Measurements from ENCODE around the gene CENPT.

Gene CENPT

DNA sequence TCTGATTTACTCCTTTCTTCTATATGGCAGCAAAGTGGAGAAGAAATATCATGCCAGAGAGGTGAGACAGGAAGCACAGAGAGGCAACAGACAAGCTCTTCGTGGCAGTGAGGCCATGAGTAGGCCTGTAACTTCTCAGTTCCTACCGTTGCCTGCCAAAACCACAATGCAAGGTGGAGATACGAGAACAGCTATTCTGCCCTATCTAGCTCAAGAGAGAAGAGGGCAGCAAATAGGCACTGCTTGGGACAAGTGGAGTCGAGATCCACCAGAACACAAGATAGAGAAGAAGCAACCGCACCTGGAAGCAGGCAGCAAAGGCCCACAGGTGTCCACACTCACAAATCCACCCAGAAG lies 66.0 kb downstream of the CENPT start:
- H3K27me3 ChIP-seq (replicated peaks in 2 of 5; ENCODE audit: control insufficient read depth in 4 of 5, insufficient read depth in 5 of 5, low read length in 4 of 5), result no peaks in the 10 kb centered on the region
- H3K36me3 ChIP-seq (ENCODE audit: control insufficient read depth in 4 of 4, insufficient read depth in 4 of 4, low read length in 3 of 4), result peaks cover 0 to 5% (median 2%) of the 10 kb centered on the region in 4 experiments
- CTCF ChIA-PET, result interaction anchor here (0.9 to 2.0 kb wide), 6 partner anchors 13 to 114 kb away, joined by 3 to 4 read pairs (median 4); partner anchors contain the start of genes RANBP10 and TSNAXIP1
- WGBS (ENCODE audit: insufficient coverage), result 0% methylated on average over 3 of the region's 5 CpGs
- H3K4me3 ChIP-seq (ENCODE audit: control insufficient read depth in 1 of 7, extremely low read depth in 1 of 7, insufficient read depth in 4 of 7, low read depth in 2 of 7, low read length in 6 of 7), result peak overlapping the region in 1 of 7 experiments; percentile 30
- H3K27ac ChIP-seq (ENCODE audit: insufficient read depth in 1 of 2, low read depth in 1 of 2, low read length in 2 of 2, poor library complexity in 1 of 2, severe bottlenecking in 2 of 2), result peak overlapping the region; percentile 25 to 76
- H3K9me3 ChIP-seq (ENCODE audit: control extremely low read depth in 1 of 5, control insufficient read depth in 4 of 5, insufficient read depth in 2 of 5, low read depth in 1 of 5, low read length in 4 of 5), result no peaks in the 10 kb centered on the region
- H3K4me1 ChIP-seq (ENCODE audit: control extremely low read depth in 1 of 4, control insufficient read depth in 4 of 4, insufficient read depth in 4 of 4, low read length in 3 of 4), result peaks cover 5 to 27% (median 21%) of the 10 kb centered on the region in 4 experiments
- DNase-seq, result peak; percentile 52 to 84 (median 73)
- POLR2A ChIA-PET, result interaction anchor here (1.1 kb wide), 2 partner anchors 22 to 25 kb away, joined by 3 read pairs; partner anchors contain the start of genes RANBP10 and TSNAXIP1

- Histone ChIP-seq H3K4me3 (ENCODE audit: control insufficient read depth in 1 of 7, extremely low read depth in 1 of 7, insufficient read depth in 4 of 7, low read depth in 2 of 7, low read length in 6 of 7) (no peak overlapping the region), H3K27ac (ENCODE audit: insufficient read depth in 1 of 2, low read depth in 1 of 2, low read length in 2 of 2, poor library complexity in 1 of 2, severe bottlenecking in 2 of 2) (peak overlapping the region; percentile 25 to 76), H3K36me3 (ENCODE audit: control insufficient read depth in 4 of 4, insufficient read depth in 4 of 4, low read length in 3 of 4) (peaks cover 0 to 5% (median 2%) of the 10 kb centered on the region in 4 experiments), H3K4me1 (ENCODE audit: control extremely low read depth in 1 of 4, control insufficient read depth in 4 of 4, insufficient read depth in 4 of 4, low read length in 3 of 4) (peaks cover 5 to 27% (median 21%) of the 10 kb centered on the region in 4 experiments), H3K27me3 (replicated peaks in 2 of 5; ENCODE audit: control insufficient read depth in 4 of 5, insufficient read depth in 5 of 5, low read length in 4 of 5) (no peaks in the 10 kb centered on the region), H3K9me3 (ENCODE audit: control extremely low read depth in 1 of 5, control insufficient read depth in 4 of 5, insufficient read depth in 2 of 5, low read depth in 1 of 5, low read length in 4 of 5) (no peaks in the 10 kb centered on the region)
- DNase-seq, result peak in 1 of 3 donors; percentile 51
- ChIA-PET POLR2A (interaction anchor here (0.6 to 1.1 kb wide), 3 partner anchors 21 to 934 kb away, joined by 3 read pairs; partner anchors contain the start of genes RANBP10 and TSNAXIP1), CTCF (interaction anchor here (0.7 to 2.0 kb wide), 12 partner anchors 12 to 294 kb away, joined by 3 to 4 read pairs (median 3); partner anchors contain the start of genes RANBP10 and TSNAXIP1)
- WGBS (ENCODE audit: insufficient coverage), result 84% methylated on average over 6 of the region's 7 CpGs
These were observed 66.5 kb downstream of the CENPT start for GRCh38 chr16:67780847-67781564.

- no peak for DNase-seq
- 80% methylated on average over 3 of the region's 5 CpGs for WGBS (ENCODE audit: insufficient coverage)
These were observed 68.1 kb downstream of the CENPT start for GRCh38 chr16:67779256-67780014.

More at GRCh38 chr16:67779256-67780014, 68.1 kb downstream of the CENPT start:
- Histone ChIP-seq H3K9me3 (ENCODE audit: control extremely low read depth in 1 of 5, control insufficient read depth in 4 of 5, insufficient read depth in 2 of 5, low read depth in 1 of 5, low read length in 4 of 5) (no peaks in the 10 kb centered on the region), H3K4me3 (ENCODE audit: control insufficient read depth in 1 of 7, extremely low read depth in 1 of 7, insufficient read depth in 4 of 7, low read depth in 2 of 7, low read length in 6 of 7) (no peak overlapping the region), H3K27ac (ENCODE audit: insufficient read depth in 1 of 2, low read depth in 1 of 2, low read length in 2 of 2, poor library complexity in 1 of 2, severe bottlenecking in 2 of 2) (no peak overlapping the region), H3K4me1 (ENCODE audit: control extremely low read depth in 1 of 4, control insufficient read depth in 4 of 4, insufficient read depth in 4 of 4, low read length in 3 of 4) (peaks cover 5 to 27% (median 21%) of the 10 kb centered on the region in 4 experiments), H3K36me3 (ENCODE audit: control insufficient read depth in 4 of 4, insufficient read depth in 4 of 4, low read length in 3 of 4) (peaks cover 0 to 11% (median 2%) of the 10 kb centered on the region in 4 experiments), H3K27me3 (replicated peaks in 2 of 5; ENCODE audit: control insufficient read depth in 4 of 5, insufficient read depth in 5 of 5, low read length in 4 of 5) (no peaks in the 10 kb centered on the region)
- ChIA-PET POLR2A (no interaction called here), CTCF (interaction anchor here (0.6 to 1.4 kb wide), 4 partner anchors 15 to 226 kb away, joined by 3 to 4 read pairs (median 4); no protein-coding TSS in a partner anchor)
